H1 (cell line): Measurements from ENCODE around the gene DDX11. TPM values are rescaled to one million over a fixed set of nuclear protein-coding genes. Genes with fewer than 3 reads are reported as not detected.
"Not testable (repeated sequence)": the region's sequence is repeated elsewhere in the genome, so short reads cannot be mapped to it uniquely, and the experiment has no call there.

Source experiments
- CTCF ChIA-PET: fragments of 300-600 bp; sonication (Branson Sonifier 250); formaldehyde crosslinking; loops from one replicate; lab custom pipeline; 2021; ENCODE audit not compliant: partially characterized antibody; lab: Charles Lee
- POLR2A ChIA-PET: fragments of 300-600 bp; sonication (Branson Sonifier 250); formaldehyde crosslinking; loops from one replicate; lab custom pipeline; 2021; ENCODE audit warnings: inconsistent platforms; ENCODE audit not compliant: partially characterized antibody; lab: Charles Lee
- DNase-seq, 2 experiments: peaks; one replicate each; pipeline versions ENCODE4 v3.0.0 to v3.0.0-alpha.2; 2010 to 2022; ENCODE audit warnings: low spot score in 2 of 2, low read depth in 1 of 2, mixed read lengths in 1 of 2
- FAIRE-seq: peaks from 2 replicates; lab custom pipeline; 2011; peaks lifted over from hg19 to GRCh38; lab: Jason Lieb, UNC
- H2AFZ ChIP-seq: 2 replicates; pipeline ENCODE4 v1.8.1; 2012; ENCODE audit warnings: low read length, inconsistent platforms
- H2AK5ac ChIP-seq: 2 replicates; pipeline ENCODE4 v1.6.1; 2013; ENCODE audit warnings: low read depth, low read length
- H2BK120ac ChIP-seq: replicated peaks from 2 replicates; pipeline ENCODE3; 2013; ENCODE audit warnings: low read depth, low read length, inconsistent platforms
- H2BK12ac ChIP-seq: 2 replicates; pipeline ENCODE4 v1.6.1; 2013; ENCODE audit warnings: low read depth, low read length
- H2BK15ac ChIP-seq: 2 replicates; pipeline ENCODE4 v1.6.1; 2013; ENCODE audit warnings: low read length
- H2BK20ac ChIP-seq: 2 replicates; pipeline ENCODE4 v1.6.1; 2013; ENCODE audit warnings: low read length
- H2BK5ac ChIP-seq: 2 replicates; pipeline ENCODE4 v1.6.1; 2013; ENCODE audit warnings: low read depth, low read length
- H3K14ac ChIP-seq: 2 replicates; pipeline ENCODE4 v1.6.1; 2013; ENCODE audit warnings: inconsistent platforms; ENCODE audit not compliant: insufficient read length
- H3K18ac ChIP-seq: 2 replicates; pipeline ENCODE4 v1.6.1; 2013; ENCODE audit warnings: low read length; ENCODE audit errors: extremely low read depth
- H3K23ac ChIP-seq: 2 replicates; pipeline ENCODE4 v1.6.1; 2013; ENCODE audit warnings: inconsistent platforms; ENCODE audit not compliant: insufficient read length
- H3K23me2 ChIP-seq: 2 replicates; pipeline ENCODE4 v1.6.1; 2013; ENCODE audit warnings: low read depth, low read length
- H3K27ac ChIP-seq: 2 replicates; pipeline ENCODE4 v1.6.1; 2011; ENCODE audit warnings: low read depth, low read length, inconsistent platforms
- H3K27me3 ChIP-seq, 4 experiments: replicated peaks in 1 of 4; 1 replicate in 1 of 4; 2 replicates in 3 of 4; pipeline versions ENCODE4 v1.6.1 to v1.8.1; 2011 to 2013; ENCODE audit warnings: low read length in 3 of 4, mild to moderate bottlenecking in 3 of 4, inconsistent platforms in 2 of 4, mixed read lengths in 2 of 4, moderate library complexity in 1 of 4; ENCODE audit not compliant: control insufficient read depth in 3 of 4, insufficient read depth in 3 of 4; ENCODE audit errors: extremely low read depth in 1 of 4
- H3K36me3 ChIP-seq, 4 experiments: 2 replicates each; pipeline versions ENCODE4 v1.6.1 to v1.8.1; 2011 to 2013; ENCODE audit warnings: mild to moderate bottlenecking in 4 of 4, low read length in 3 of 4, moderate library complexity in 2 of 4, control low read depth in 1 of 4, inconsistent platforms in 1 of 4; ENCODE audit not compliant: insufficient read depth in 4 of 4, control insufficient read depth in 2 of 4
- H3K4ac ChIP-seq: replicated peaks from 2 replicates; pipeline ENCODE3; 2013; ENCODE audit warnings: low read length, low read depth, mixed read lengths, inconsistent platforms; ENCODE audit not compliant: insufficient read length
- H3K4me1 ChIP-seq, 4 experiments: replicated peaks in 1 of 4; 1 replicate in 1 of 4; 2 replicates in 3 of 4; pipeline versions ENCODE4 v1.6.1 to v1.8.1; 2011 to 2013; ENCODE audit warnings: low read length in 3 of 4, inconsistent platforms in 2 of 4, mixed read lengths in 1 of 4; ENCODE audit not compliant: insufficient read depth in 4 of 4, control insufficient read depth in 3 of 4
- H3K4me2 ChIP-seq, 2 experiments: 2 replicates each; pipeline versions ENCODE4 v1.6.1 to v1.8.1; 2011 to 2013; ENCODE audit warnings: low read depth in 2 of 2, low read length in 2 of 2, control low read depth in 1 of 2, inconsistent platforms in 1 of 2, mild to moderate bottlenecking in 1 of 2; ENCODE audit not compliant: insufficient read depth in 1 of 2
- H3K4me3 ChIP-seq, 4 experiments: fragments of 200-600, 300-600 bp in 1 of 4; sonication (generic), shearing (Covaris generic), sonication (Bioruptor Twin) in 1 of 4; 2 replicates each; pipeline versions ENCODE4 v1.5.1 to v1.8.1; 2011 to 2016; ENCODE audit warnings: low read length in 4 of 4, low read depth in 3 of 4, control low read depth in 2 of 4, inconsistent platforms in 2 of 4, mild to moderate bottlenecking in 2 of 4, mixed read lengths in 1 of 4, moderate library complexity in 1 of 4; ENCODE audit not compliant: insufficient read depth in 2 of 4; ENCODE audit errors: extremely low read depth in 1 of 4
- H3K56ac ChIP-seq: replicated peaks from 2 replicates; pipeline ENCODE3; 2013; ENCODE audit warnings: low read depth, mild to moderate bottlenecking, mixed read lengths, low read length, inconsistent platforms; ENCODE audit not compliant: insufficient read length
- H3K79me1 ChIP-seq: 2 replicates; pipeline ENCODE4 v1.6.1; 2013; ENCODE audit warnings: low read depth, low read length, control low read depth
- H3K79me2 ChIP-seq, 2 experiments: 2 replicates each; pipeline versions ENCODE4 v1.6.1 to v1.8.1; 2012 to 2013; ENCODE audit warnings: low read length in 2 of 2, mild to moderate bottlenecking in 2 of 2, inconsistent platforms in 1 of 2; ENCODE audit not compliant: insufficient read depth in 2 of 2, control insufficient read depth in 1 of 2
- H3K9ac ChIP-seq, 4 experiments: replicated peaks in 1 of 4; 1 replicate in 1 of 4; 2 replicates in 3 of 4; pipeline versions ENCODE4 v1.6.1 to v1.8.1; 2011 to 2013; ENCODE audit warnings: low read depth in 3 of 4, low read length in 3 of 4, control low read depth in 2 of 4, mild to moderate bottlenecking in 2 of 4, moderate library complexity in 2 of 4, inconsistent platforms in 1 of 4; ENCODE audit errors: extremely low read depth in 1 of 4
- H3K9me3 ChIP-seq, 2 experiments: 2 replicates each; pipeline versions ENCODE4 v1.6.1 to v1.8.1; 2012 to 2013; ENCODE audit warnings: mild to moderate bottlenecking in 2 of 2, moderate library complexity in 2 of 2, control low read depth in 1 of 2, inconsistent platforms in 1 of 2, low read depth in 1 of 2, low read length in 1 of 2, mixed read lengths in 1 of 2; ENCODE audit not compliant: insufficient read depth in 2 of 2
- H4K20me1 ChIP-seq, 2 experiments: replicated peaks in 1 of 2; 2 replicates each; pipeline versions ENCODE3 to v1.8.1; 2011 to 2013; ENCODE audit warnings: inconsistent platforms in 2 of 2, low read length in 2 of 2, mild to moderate bottlenecking in 1 of 2; ENCODE audit not compliant: insufficient read depth in 2 of 2, control insufficient read depth in 1 of 2
- H4K5ac ChIP-seq: 2 replicates; pipeline ENCODE4 v1.6.1; 2013; ENCODE audit warnings: low read length, low read depth, mixed read lengths, inconsistent platforms; ENCODE audit not compliant: insufficient read length
- H4K8ac ChIP-seq: 2 replicates; pipeline ENCODE4 v1.8.0; 2013; ENCODE audit warnings: mild to moderate bottlenecking, moderate library complexity, low read length, inconsistent platforms; ENCODE audit not compliant: insufficient read depth; ENCODE audit errors: extremely low read depth
- H4K91ac ChIP-seq: replicated peaks from 2 replicates; pipeline ENCODE3; 2013; ENCODE audit warnings: low read length, mixed read lengths, inconsistent platforms; ENCODE audit not compliant: insufficient read length
- WGBS, 2 experiments: shearing (Covaris generic) in 1 of 2; methylation state at CpG; one replicate each; pipeline versions ENCODE4 v1.1.6 to v1.1.7; 2013 to 2015; ENCODE audit warnings: low lambda C conversion rate in 2 of 2, mixed read lengths in 2 of 2, inconsistent platforms in 1 of 2, low coverage in 1 of 2, missing lambda C conversion rate in 1 of 2; ENCODE audit not compliant: insufficient replicate concordance in 2 of 2, insufficient coverage in 1 of 2, insufficient read length in 1 of 2; ENCODE audit errors: extremely low coverage in 1 of 2, missing lambda C conversion rate in 1 of 2; 5-methylcytosine and 5-hydroxymethylcytosine counted together
- polyA plus RNA-seq, 7 experiments: library from polyadenylated mRNA; depleted of rRNA in 3 of 7; stranded (reverse) in 5 of 7; unstranded in 2 of 7; fragments of >200 nt in 5 of 7; fragments of 200-250 nt in 2 of 7; gene quantifications; 1 replicate in 5 of 7; 2 replicates in 1 of 7; 4 replicates in 1 of 7; pipeline versions ENCODE4 v1.2.1 to v1.2.3, GENCODE V29; 2011 to 2013; ENCODE audit warnings: missing spikeins in 2 of 7, mixed read lengths in 2 of 7
- total RNA-seq: library from RNA; stranded (reverse); fragmentation: NEBNext Ultra II Directional; extraction: Animal tissue kit (Norgen Biotek cat#: 25700); gene quantifications from 2 replicates; pipeline ENCODE4 v1.2.1, GENCODE V29; 2021

The DDX11 gene
- total and polyA plus RNA-seq, 2 of the 8 experiments (the other 6 are each of a cell fraction or from before 2014, with no cell fraction given): 61.6 to 141 TPM

DNA sequence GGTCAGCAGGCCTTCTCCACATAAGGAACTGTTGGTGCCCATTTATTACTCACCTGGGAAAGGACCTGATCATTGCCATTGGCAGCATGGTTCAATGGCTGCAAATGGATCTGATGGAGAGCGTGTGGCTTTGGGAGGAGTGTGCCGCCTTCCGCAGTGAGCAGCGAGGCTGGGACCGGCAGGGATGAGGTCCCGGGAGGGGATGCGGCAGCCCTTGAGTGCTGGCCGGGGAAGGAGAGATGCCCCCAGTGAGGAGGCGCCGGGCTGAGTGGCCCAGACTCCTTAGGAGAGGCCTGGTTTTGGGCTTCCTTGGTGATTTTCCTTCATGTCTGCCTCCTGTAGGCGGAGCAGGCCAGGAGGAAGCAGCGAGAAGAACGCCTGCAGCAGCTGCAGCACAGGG, 10.6 kb downstream of the DDX11 start:
- H3K23me2 ChIP-seq, H3K4me1 ChIP-seq, H4K8ac ChIP-seq, H2BK120ac ChIP-seq, H3K4ac ChIP-seq, H3K18ac ChIP-seq, FAIRE-seq, H3K14ac ChIP-seq, DNase-seq, POLR2A ChIA-PET, H3K27me3 ChIP-seq, H2BK12ac ChIP-seq, H4K91ac ChIP-seq, H3K79me2 ChIP-seq, H3K56ac ChIP-seq, CTCF ChIA-PET, H3K4me2 ChIP-seq, H3K4me3 ChIP-seq, H2AK5ac ChIP-seq, H2BK5ac ChIP-seq, H4K5ac ChIP-seq, H2BK20ac ChIP-seq, H4K20me1 ChIP-seq, H3K23ac ChIP-seq, H3K9me3 ChIP-seq, H2BK15ac ChIP-seq, H3K9ac ChIP-seq, H3K27ac ChIP-seq, H2AFZ ChIP-seq, H3K79me1 ChIP-seq: not testable (repeated sequence)
- WGBS, 2 experiments: 92% methylated on average over 10 of the region's 13 CpGs; no CpG with 5 or more reads in 1 of the 2 experiments
- H3K36me3 ChIP-seq: peaks cover 0 to 26% (median 19%) of the 10 kb centered on the region in 4 experiments; a peak in 7 of 8 replicates

DNA sequence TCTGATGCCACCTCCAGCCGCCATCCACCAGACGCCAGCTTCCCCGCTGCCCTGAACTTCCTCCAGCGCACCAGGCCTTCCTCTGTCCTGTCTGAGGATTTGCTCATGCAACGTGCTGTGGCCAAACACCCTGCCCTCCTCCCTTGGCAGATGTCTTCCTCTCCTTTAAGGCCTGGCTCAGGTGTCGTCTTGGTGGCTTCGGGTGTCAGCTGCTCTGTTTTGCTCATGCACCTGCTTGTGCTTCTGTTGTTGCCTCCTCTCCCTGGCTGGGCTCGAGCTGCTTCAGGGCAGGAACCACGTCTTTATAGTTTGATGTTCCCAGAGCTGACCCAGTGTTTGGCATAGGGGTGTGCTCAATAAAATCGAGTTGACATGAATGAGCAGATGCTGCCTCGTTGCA, 12.4 kb downstream of the DDX11 start:
- H2BK20ac ChIP-seq, H3K9ac ChIP-seq, POLR2A ChIA-PET, H4K8ac ChIP-seq, H4K91ac ChIP-seq, H2BK120ac ChIP-seq, H3K23me2 ChIP-seq, H2AK5ac ChIP-seq, H3K4me1 ChIP-seq, FAIRE-seq, H4K20me1 ChIP-seq, H3K4me3 ChIP-seq, H2BK5ac ChIP-seq, H3K27ac ChIP-seq, CTCF ChIA-PET, H2AFZ ChIP-seq, H3K4ac ChIP-seq, H3K23ac ChIP-seq, DNase-seq, H4K5ac ChIP-seq, H3K27me3 ChIP-seq, H3K56ac ChIP-seq, H3K79me1 ChIP-seq, H3K4me2 ChIP-seq, H3K79me2 ChIP-seq, H2BK12ac ChIP-seq, H3K9me3 ChIP-seq, H3K18ac ChIP-seq, H3K14ac ChIP-seq, H2BK15ac ChIP-seq: not testable (repeated sequence)
- peaks cover 0 to 31% (median 23%) of the 10 kb centered on the region in 4 experiments; a peak in 7 of 8 replicates for H3K36me3 ChIP-seq
- 93% methylated on average over 6 of the region's 11 CpGs; no CpG with 5 or more reads in 1 of the 2 experiments for WGBS, 2 experiments
